ENCODE data around the gene UVRAG.

DNA sequence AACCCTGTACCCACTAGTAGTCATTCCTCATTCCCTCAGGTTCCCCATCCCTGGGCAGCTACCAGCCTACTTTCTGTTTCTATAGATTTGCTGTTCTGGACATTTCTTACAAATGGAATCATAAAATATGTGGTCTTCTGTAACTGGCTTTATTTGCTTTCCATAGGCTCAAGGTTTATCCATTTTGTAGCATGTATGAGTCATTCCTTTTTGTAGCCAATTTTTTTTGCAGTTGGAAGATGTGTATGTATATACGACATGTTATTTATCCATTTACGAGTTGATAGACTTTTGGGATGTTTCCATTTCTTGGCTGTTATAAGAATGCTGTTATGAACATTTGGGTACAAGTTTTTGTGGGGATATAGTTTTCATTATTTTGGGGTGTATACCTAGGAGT, 260.7 kb downstream of the UVRAG start:
- TF ChIP-seq, protein P1, sequence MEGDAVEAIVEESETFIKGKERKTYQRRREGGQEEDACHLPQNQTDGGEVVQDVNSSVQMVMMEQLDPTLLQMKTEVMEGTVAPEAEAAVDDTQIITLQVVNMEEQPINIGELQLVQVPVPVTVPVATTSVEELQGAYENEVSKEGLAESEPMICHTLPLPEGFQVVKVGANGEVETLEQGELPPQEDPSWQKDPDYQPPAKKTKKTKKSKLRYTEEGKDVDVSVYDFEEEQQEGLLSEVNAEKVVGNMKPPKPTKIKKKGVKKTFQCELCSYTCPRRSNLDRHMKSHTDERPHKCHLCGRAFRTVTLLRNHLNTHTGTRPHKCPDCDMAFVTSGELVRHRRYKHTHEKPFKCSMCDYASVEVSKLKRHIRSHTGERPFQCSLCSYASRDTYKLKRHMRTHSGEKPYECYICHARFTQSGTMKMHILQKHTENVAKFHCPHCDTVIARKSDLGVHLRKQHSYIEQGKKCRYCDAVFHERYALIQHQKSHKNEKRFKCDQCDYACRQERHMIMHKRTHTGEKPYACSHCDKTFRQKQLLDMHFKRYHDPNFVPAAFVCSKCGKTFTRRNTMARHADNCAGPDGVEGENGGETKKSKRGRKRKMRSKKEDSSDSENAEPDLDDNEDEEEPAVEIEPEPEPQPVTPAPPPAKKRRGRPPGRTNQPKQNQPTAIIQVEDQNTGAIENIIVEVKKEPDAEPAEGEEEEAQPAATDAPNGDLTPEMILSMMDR (optimal IDR thresholded peaks at IDR 0.05 in 1 of 3, IDR thresholded peaks at IDR 0.05 in 1 of 3, conservative IDR thresholded peaks at IDR 0.05 in 1 of 3; ENCODE audit: extremely low read depth in 1 of 3, insufficient read depth in 2 of 3, low read length in 3 of 3): no peak
- no peak for TF ChIP-seq EZH2 (IDR thresholded peaks at IDR 0.05; ENCODE audit: low read length)
